Measurements from ENCODE around the gene TST. TPM values are rescaled to one million over a fixed set of nuclear protein-coding genes. Genes with fewer than 3 reads are reported as not detected.
A peak's percentile ranks its signal among the peaks of the same experiment; 100 is the strongest.

The TST gene
- total RNA-seq, 1 donor from 2014 or later: 5.5 TPM

DNA sequence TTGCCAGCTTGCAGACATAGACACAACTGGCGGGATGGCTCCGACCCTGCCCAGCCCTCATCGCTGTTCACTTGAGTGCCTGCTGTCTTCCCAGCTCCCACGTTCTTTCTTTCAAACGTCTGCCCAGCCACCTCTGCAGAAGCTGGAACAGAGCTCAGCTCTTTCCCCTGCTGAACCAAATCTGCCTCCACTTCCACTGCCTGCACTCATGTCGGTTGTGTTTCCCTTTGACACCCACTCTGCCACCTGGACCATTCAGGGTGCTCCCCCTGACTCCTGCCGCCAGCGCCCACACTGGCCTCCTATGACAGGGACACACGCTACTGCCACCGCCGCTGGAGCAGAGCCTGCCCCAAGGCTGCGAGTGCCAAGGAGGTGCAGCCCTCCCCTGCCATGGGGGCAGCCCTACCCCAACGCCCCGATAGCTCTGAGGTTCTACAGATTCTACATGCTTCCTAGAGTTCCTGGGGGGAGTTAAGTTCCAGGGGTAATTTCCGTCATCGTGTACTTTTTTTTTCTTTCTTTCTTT lies 37.9 kb downstream of the TST start:
- no peak for DNase-seq

DNA sequence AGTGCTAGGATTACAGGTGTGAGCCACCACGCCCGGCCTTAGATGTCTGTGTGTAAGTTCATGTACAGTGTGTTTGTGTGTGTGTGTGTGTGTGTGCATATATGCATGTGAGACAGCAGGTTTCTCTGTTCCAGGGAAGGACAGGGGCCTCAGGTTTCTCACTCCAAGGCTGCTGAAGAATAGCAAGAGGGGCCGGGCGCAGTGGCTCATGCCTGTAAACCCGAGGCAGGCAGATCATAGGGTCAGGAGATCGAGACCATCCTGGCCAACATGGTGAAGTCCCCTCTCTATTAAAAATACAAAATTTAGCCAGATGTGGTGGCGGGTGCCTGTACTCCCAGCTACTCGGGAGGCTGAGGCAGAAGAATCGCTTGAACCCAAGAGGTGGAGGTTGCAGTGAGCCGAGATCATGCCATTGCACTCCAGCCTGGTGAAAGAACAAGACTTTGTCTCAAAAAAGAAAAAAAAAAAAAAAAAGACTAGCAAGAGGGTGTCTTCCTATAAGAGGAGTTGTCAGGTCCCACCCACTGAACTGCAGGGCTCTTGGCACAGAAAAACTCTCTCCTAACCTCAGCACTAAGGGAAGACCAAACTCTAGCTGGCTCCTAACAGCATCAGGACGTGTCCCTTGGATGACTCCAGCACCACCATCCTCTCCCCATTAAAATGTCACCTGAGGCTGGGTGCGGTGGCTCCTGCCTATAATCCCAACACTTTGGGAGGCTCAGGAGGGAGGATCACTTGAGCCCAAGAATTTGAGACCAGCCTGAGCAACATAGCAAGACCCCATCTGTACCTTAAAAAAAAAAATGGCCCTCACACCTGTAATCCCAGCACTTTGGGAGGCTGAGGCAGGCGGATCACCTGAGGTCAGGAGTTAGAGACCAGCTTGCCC lies 40.0 kb downstream of the TST start:
- no peak for DNase-seq

DNA sequence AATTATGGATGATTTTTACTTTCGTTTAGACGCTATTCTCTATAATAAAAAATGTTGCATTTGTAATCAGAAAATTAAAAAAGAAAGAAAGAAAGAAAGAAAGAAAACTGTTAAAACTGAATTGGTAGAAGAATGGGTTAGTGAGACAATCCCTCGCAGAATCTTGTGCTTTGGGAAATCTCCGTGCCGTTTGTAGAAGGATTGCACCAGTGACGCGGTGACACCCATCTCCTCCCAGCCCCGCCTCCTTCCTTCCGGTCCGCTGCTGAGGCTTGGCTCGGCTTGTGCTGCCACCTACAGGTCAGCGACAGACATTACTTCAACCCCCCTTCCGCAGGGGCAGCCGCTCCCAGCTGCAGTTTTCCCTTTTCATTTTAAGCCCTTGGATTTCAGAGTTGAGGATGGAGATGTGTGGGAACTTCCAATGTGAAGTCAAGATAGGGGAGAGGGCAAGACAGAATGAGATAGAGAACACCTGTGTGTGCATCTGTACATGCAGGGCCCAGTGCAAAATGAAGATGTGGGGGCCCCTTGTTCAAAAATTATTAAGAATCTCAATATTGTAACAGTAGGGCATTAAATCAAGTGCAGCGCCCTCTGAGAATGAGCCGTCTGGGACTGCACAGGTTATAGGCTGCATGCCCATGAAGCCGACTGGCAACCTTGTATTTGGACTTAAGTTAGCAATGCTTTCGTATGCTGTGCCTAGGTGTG lies 41.1 kb downstream of the TST start:
- DNase-seq: peak; percentile 78

DNA sequence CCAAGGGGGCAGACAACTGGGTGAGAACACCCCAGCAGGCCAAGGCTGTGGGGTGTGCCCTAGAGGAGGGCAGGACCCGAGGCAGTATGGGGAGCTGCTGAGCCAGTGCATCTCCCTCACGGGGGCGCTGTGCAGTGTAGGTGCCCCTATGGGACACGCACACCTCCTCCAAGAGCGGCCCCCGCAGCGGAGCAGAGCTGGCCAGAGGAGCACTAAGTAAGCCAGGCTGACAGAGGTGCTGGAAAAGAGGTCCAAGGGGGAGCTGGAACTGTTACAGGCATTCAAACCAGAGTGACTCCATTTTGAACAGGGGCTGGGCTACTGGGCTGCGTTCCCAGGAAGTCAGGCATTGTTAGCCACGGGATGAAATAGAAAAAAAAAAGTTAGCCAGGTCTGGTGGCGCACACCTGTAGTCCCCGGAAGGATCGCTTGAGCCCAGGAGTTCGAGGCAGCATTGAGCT lies 41.8 kb downstream of the TST start:
- no peak for DNase-seq

DNA sequence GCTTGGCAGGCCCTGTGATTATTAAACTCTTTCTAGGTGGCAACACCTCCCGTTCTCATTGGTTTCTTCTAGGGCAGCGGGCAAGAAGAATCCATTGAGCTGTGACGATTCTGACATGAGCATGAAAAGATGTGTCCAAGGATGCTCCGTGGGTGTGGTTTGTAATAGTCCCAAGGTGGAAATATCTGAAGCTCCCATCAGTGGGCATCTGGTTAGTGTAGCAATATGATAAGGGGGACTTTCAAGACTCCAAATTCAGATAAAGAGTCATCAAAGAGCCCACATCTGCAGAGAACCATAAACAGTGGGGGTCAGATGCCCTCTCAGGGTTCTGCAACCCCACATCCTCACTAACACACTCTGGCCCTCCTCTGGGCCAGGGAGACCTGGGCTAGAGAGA lies 42.6 kb downstream of the TST start:
- DNase-seq: no peak

DNA sequence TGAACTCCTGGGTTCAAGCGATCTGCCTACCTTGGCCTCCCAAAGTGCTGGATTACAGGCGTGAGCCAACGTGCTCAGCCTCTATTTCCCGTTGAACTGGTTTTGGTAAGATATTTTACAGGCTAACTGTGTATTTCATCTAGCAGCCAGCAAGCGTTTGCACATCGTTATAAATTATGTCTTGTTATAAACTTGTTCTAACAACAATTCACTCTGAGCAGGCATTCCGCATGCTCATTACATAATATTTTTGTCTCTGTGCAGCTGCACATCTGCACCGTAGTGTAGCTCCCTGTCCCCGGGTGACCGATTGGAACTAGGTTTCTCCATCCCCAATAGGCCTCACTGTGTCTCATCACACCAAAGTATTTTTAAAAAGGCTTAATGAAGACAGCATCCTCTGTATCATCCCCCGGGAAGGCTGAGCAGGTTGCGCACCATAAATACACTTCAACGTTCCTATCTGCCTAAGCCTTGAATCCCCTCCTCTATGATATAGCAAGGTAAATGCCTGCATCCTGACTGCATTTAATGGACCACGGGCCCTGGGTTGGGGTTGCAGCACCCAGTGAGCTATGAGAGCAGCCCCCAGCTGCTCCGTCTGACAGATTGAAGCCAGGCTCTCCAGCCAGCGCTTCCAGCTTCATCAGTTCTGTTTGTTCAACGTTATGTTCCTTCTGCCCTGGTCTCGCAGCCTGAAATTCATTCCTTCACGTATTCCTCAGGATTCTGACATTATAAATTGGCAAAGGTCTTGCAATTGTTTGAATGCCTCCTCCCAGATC lies 47.7 kb downstream of the TST start:
- no peak for DNase-seq

DNA sequence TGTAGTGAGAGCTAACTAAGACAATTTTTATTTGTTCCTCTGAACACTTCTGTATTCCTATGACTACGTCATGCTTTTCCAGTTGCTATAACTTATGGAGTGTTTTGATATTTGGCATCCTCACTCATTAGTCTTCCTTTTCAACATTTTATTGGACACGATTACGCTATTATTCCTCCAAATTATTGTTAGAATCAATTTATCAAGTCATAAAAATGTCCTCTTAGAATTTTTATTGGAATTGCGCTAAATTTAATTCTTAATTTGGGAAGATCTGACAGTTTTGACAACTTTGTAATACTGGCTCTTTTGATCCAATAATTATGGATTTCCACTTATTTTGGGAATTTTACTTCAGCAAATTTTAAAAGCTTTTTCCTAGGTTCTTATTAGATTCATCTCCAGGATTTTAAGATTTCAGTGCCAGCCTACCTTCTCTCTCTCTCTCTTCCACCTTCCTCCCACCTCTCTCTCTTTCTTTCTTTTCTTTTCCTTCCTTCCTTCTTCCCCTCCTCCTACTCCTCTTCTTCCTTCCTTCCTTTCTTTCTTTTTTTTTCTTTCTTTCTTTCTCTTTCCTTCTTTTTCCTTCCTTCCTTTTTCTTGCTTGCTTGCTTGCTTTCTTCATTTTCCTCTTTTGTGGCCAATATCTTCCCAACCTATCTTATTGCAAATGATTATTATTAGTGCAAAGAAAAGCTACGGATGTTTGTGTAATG lies 50.8 kb downstream of the TST start:
- no peak for DNase-seq

DNA sequence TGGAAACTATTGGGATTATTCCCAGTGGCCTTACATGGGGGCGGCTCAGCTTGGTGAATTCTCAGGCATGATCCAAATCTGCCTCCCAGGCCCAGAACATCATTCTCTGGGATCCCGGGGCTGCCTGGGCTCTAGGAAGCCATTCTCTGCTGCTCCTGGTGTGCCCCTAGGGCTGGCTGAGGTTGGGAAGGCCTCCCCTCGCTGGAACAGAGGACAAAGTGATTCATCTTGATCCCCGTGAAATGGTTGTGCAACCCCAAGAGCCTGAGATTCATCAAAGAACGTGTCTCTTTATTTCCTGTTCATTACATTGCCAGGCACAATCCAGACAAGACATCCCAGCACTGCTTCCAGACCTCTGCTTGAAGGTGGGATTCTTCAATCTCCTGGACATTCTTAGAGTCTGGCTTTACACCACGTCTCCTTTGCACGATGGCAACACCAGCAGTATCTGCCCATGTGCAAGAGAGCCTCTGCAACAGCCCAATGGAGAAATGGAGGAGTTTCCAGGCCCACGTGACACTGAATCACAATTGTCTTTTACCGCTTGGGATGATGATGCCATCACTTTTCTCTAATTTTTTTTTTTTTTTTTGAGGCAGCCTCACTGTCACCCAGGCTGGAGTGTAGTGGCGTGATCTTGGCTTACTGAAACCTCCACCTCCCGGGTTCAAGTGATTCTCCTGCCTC lies 52.3 kb downstream of the TST start:
- no peak for DNase-seq

DNA sequence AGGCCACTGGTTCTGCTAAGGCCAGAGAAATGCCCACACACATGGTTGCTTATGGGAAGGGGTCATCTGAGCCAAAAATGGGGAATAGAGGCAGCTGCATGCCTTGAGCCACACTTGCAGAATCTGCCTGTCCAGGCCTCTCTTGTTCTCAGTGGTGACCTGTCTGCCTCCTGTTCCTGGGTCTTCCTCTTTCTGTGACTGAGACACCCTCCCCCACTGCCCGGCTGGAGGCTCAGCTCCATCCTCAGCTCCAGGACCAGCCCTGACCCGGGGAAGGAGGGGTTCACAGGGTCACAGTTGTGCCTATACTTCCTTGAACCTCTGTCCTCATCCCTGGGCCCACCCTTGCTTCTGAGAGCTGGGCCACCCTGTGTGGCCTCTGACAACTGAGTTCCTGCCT lies 53.6 kb downstream of the TST start:
- DNase-seq: no peak

DNA sequence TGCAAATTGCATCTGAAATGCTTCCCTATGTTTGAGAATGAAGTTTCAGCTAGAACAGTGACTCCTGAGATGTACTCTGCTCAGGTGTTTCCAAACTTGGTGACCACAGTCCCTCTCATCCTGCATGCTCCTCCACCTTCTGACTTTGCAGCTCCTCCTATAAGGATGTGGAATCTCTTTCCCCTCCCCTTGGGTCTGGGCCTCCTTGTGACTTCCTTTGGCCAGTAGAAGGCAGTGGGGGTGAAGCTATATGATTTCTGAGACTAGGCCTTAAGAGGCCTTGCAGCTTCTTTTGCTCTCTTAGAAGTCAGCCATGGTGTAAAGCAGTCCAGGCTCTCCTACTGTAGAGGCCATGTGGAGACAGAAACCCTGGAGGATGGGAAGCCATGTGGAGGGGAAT lies 55.1 kb downstream of the TST start:
- DNase-seq: no peak

DNA sequence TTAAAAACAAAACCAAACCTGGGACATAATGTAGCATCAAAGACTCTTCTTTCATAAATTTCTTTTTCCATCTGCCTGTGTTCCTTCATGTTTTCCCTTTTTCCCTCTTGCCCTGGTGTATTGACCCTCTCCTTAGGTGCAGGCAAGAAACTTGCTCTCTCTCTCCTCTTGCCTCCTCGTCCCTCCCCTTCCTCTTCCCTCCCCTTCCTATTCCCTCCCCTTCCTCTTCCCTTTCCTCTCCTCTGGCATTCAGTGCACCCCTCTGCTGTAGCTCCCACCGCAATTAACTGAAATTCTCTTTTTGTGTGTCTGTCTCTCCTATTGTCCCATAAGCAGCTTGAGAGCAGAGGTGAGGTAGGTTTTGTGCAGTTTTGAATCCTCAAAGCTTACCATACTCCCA lies 55.9 kb downstream of the TST start:
- DNase-seq: no peak

DNA sequence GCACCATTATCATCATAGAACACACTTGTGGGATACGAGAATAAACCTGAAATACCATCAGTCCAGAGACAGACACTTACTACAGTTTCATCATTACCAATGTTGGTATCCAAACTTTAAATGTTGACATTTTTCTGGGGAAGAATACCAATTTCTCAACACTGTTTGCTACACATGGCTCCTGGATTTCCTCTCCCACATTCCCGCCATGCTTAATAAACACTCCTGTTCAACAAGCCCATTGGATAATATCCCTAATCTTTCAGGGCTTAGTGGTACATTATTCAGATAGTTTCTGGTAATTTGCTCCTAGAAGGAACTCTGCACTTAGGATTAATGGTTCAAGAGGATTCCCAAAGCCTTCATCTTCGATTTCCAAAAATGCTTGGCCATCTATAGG lies 57.6 kb downstream of the TST start:
- no peak for DNase-seq

Small RNA genes within 50 kb of the gene (small RNA-seq; reads per million reads assigned to genes)
- not detected for gene RF00019

Other genes with a start within 250 kb of the TST start
- 16.4 TPM for gene IFT27, start 243.3 kb downstream of the TST start, total RNA-seq
- 0.62 TPM for gene PVALB, start 202.4 kb downstream of the TST start, total RNA-seq
- 2.5 TPM for gene NCF4, start 158.4 kb downstream of the TST start, total RNA-seq
- gene CSF2RB, start 105.8 kb downstream of the TST start, total RNA-seq: 0.62 TPM
- gene MPST, start 295 bp upstream of the TST start, total RNA-seq: 28.1 TPM
- 22.6 TPM for gene KCTD17, start 32.3 kb upstream of the TST start, total RNA-seq
- not detected for gene TMPRSS6, start 90.3 kb upstream of the TST start, total RNA-seq
- gene IL2RB, start 130.5 kb upstream of the TST start, total RNA-seq: not detected
- 5.3 TPM for gene C1QTNF6, start 168.8 kb upstream of the TST start, total RNA-seq
- not detected for gene SSTR3, start 193.0 kb upstream of the TST start, total RNA-seq
- gene RAC2, start 224.8 kb upstream of the TST start, total RNA-seq: not detected